Hepatocyte (in vitro differentiated cells): ENCODE data around the gene UPP1. TPM values are rescaled to one million over a fixed set of nuclear protein-coding genes. Genes with fewer than 3 reads are reported as not detected.

ENCODE experiments used
- DNase-seq: peaks from one replicate; pipeline ENCODE4 v3.0.0-alpha.2; 2016; ENCODE audit warnings: low spot score
- H2AFZ ChIP-seq: fragments of 200-600 bp; sonication (generic); 2 replicates; pipeline ENCODE4 v1.6.0; 2016; ENCODE audit warnings: antibody characterized with exemption, mild to moderate bottlenecking
- H3K27ac ChIP-seq: fragments of 200-600 bp; sonication (generic); 2 replicates; pipeline ENCODE4 v1.5.1; 2016; ENCODE audit warnings: mild to moderate bottlenecking
- H3K27me3 ChIP-seq: fragments of 200-600 bp; sonication (generic); 2 replicates; pipeline ENCODE4 v1.6.1; 2016
- H3K36me3 ChIP-seq: fragments of 200-600 bp; sonication (generic); replicated peaks from 2 replicates; pipeline ENCODE4 v1.5.1; 2016; ENCODE audit warnings: low read depth; ENCODE audit not compliant: insufficient read depth
- H3K4me1 ChIP-seq: fragments of 200-600 bp; sonication (generic); 2 replicates; pipeline ENCODE4 v1.5.1; 2016; ENCODE audit warnings: mild to moderate bottlenecking, moderate library complexity; ENCODE audit not compliant: insufficient read depth
- H3K4me2 ChIP-seq: fragments of 200-600 bp; sonication (generic); 2 replicates; pipeline ENCODE4 v1.6.0; 2016
- H3K4me3 ChIP-seq: fragments of 200-600 bp; sonication (generic); 2 replicates; pipeline ENCODE4 v1.5.1; 2016; ENCODE audit warnings: mild to moderate bottlenecking
- H3K79me2 ChIP-seq: fragments of 200-600 bp; sonication (generic); 2 replicates; pipeline ENCODE4 v1.6.0; 2017; ENCODE audit warnings: mild to moderate bottlenecking
- H3K9me2 ChIP-seq: fragments of 200-600 bp; sonication (generic); replicated peaks from 2 replicates; pipeline ENCODE4 v1.6.0; 2017; ENCODE audit warnings: mild to moderate bottlenecking; ENCODE audit not compliant: insufficient read depth
- H3K9me3 ChIP-seq: fragments of 200-600 bp; sonication (generic); 2 replicates; pipeline ENCODE4 v1.5.1; 2016; ENCODE audit warnings: low read depth, mild to moderate bottlenecking
- H4K20me1 ChIP-seq: fragments of 200-600 bp; sonication (generic); 2 replicates; pipeline ENCODE4 v1.6.0; 2016; ENCODE audit warnings: mild to moderate bottlenecking; ENCODE audit not compliant: insufficient read depth, poor library complexity, severe bottlenecking
- EZH2 ChIP-seq: fragments of 200-600 bp; sonication (generic); IDR thresholded peaks from 2 replicates; pipeline ENCODE4 v1.6.1; 2016; ENCODE audit warnings: antibody characterized with exemption, mild to moderate bottlenecking, borderline replicate concordance
- EZH2phosphoT487 ChIP-seq: fragments of 200-600 bp; sonication (generic); IDR thresholded peaks from one replicate; pipeline ENCODE4 v1.6.1; 2018; ENCODE audit warnings: antibody characterized with exemption, mild to moderate bottlenecking, low read depth, moderate library complexity; ENCODE audit not compliant: unreplicated experiment, severe bottlenecking
- WGBS: methylation state at CpG from one replicate; pipeline ENCODE4 v1.1.6; 2016; ENCODE audit warnings: low lambda C conversion rate; ENCODE audit errors: missing lambda C conversion rate; 5-methylcytosine and 5-hydroxymethylcytosine counted together
- polyA plus RNA-seq: library from polyadenylated mRNA; unstranded; fragments of >200 nt; fragmentation: Nextera tagmentation; extraction: Ambion mirVana; gene quantifications from 2 replicates; pipeline ENCODE4 v1.2.1, GENCODE V29; 2016
- total RNA-seq: library from RNA; depleted of rRNA; stranded (reverse); fragments of >200 nt; gene quantifications from 2 replicates; pipeline ENCODE4 v1.2.3, GENCODE V29; 2014
- TF ChIP-seq, protein P1 (sequence below): fragments of 200-600 bp; sonication (generic); IDR thresholded peaks from 2 replicates; pipeline ENCODE4 v1.5.1; 2016; ENCODE audit warnings: antibody characterized with exemption, mild to moderate bottlenecking; ENCODE audit not compliant: poor library complexity

UPP1 gene
- total and polyA plus RNA-seq, 2 experiments from 2014 or later = 12.7 to 38.7 TPM

- H3K79me2 ChIP-seq = no peaks in the 10 kb centered on the region
- no peak overlapping the region for H2AFZ ChIP-seq
- no peak for DNase-seq
- TF ChIP-seq EZH2phosphoT487 (no peak), EZH2 (no peak)
- TF ChIP-seq, protein P1, sequence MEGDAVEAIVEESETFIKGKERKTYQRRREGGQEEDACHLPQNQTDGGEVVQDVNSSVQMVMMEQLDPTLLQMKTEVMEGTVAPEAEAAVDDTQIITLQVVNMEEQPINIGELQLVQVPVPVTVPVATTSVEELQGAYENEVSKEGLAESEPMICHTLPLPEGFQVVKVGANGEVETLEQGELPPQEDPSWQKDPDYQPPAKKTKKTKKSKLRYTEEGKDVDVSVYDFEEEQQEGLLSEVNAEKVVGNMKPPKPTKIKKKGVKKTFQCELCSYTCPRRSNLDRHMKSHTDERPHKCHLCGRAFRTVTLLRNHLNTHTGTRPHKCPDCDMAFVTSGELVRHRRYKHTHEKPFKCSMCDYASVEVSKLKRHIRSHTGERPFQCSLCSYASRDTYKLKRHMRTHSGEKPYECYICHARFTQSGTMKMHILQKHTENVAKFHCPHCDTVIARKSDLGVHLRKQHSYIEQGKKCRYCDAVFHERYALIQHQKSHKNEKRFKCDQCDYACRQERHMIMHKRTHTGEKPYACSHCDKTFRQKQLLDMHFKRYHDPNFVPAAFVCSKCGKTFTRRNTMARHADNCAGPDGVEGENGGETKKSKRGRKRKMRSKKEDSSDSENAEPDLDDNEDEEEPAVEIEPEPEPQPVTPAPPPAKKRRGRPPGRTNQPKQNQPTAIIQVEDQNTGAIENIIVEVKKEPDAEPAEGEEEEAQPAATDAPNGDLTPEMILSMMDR = no peak
- H3K27ac ChIP-seq = no peak overlapping the region
- no peaks in the 10 kb centered on the region for H3K36me3 ChIP-seq
- H3K4me3 ChIP-seq = no peak overlapping the region
- no peaks in the 10 kb centered on the region for H3K9me2 ChIP-seq
- H3K27me3 ChIP-seq = no peaks in the 10 kb centered on the region
- no peaks in the 10 kb centered on the region for H3K9me3 ChIP-seq
- H3K4me2 ChIP-seq = no peak overlapping the region
- H3K4me1 ChIP-seq = no peaks in the 10 kb centered on the region
- over 99% methylated on average over 5 of the region's 5 CpGs for WGBS
- H4K20me1 ChIP-seq = no peaks in the 10 kb centered on the region
Measured at GRCh38 chr7:48105045-48105444, 16.0 kb downstream of the UPP1 start.

DNA sequence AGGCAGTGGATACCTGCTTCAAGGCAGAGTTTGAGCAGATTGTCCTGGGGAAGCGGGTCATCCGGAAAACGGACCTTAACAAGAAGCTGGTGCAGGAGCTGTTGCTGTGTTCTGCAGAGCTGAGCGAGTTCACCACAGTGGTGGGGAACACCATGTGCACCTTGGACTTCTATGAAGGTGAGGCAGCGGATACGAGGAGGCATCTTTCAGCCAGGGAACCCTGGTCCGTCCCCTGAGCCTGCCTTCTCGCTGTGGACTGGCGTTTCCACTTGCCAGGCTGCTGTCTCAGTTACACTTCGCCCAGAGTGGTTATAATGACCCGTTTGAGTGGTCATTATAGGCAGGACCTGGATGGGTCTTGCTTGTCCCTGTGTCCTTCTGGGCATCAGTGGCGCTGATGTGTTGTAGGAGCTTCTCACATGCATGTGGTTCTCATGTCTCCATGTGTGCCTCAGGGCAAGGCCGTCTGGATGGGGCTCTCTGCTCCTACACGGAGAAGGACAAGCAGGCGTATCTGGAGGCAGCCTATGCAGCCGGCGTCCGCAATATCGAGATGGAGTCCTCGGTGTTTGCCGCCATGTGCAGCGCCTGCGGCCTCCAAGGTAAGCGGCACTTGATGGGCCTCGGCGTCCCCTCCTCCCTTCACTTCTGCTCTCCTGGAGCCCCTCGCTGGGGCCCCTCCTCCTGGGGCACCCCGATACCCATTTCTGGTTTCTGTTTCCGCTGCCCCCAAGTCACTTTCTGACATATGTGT lies 18.0 kb downstream of the UPP1 start:
- H3K79me2 ChIP-seq = no peaks in the 10 kb centered on the region
- H3K27me3 ChIP-seq = no peaks in the 10 kb centered on the region
- H3K4me1 ChIP-seq = no peaks in the 10 kb centered on the region
- no peak for DNase-seq
- no peaks in the 10 kb centered on the region for H3K36me3 ChIP-seq
- no peak overlapping the region for H3K27ac ChIP-seq
- no peak overlapping the region for H3K4me2 ChIP-seq
- no peak for TF ChIP-seq EZH2
- TF ChIP-seq, protein P1 = no peak
- TF ChIP-seq EZH2phosphoT487 = no peak
- no peak overlapping the region for H2AFZ ChIP-seq
- no peaks in the 10 kb centered on the region for H4K20me1 ChIP-seq
- H3K9me2 ChIP-seq = no peaks in the 10 kb centered on the region
- H3K9me3 ChIP-seq = no peaks in the 10 kb centered on the region
- WGBS = 96% methylated on average over 29 of the region's 29 CpGs
- no peak overlapping the region for H3K4me3 ChIP-seq

GRCh38 chr7:48107926-48108472 lies 18.9 kb downstream of the UPP1 start:
- Histone ChIP-seq H2AFZ (no peak overlapping the region), H3K9me2 (no peaks in the 10 kb centered on the region), H3K4me2 (no peak overlapping the region), H3K9me3 (no peaks in the 10 kb centered on the region), H3K4me1 (no peaks in the 10 kb centered on the region), H4K20me1 (no peaks in the 10 kb centered on the region), H3K79me2 (no peaks in the 10 kb centered on the region), H3K4me3 (no peak overlapping the region), H3K27me3 (no peaks in the 10 kb centered on the region), H3K36me3 (no peaks in the 10 kb centered on the region), H3K27ac (no peak overlapping the region)
- TF ChIP-seq EZH2 = no peak
- TF ChIP-seq EZH2phosphoT487 = no peak
- TF ChIP-seq, protein P1 = no peak
- DNase-seq = no peak
- 93% methylated on average over 18 of the region's 18 CpGs for WGBS
